NCI-H1048 (cell line): ENCODE measurements around the gene WDR73.

Experiments
- DNase-seq: peaks from one replicate; lab custom pipeline; 2025; lab: John Stamatoyannopoulos, UW

The WDR73 gene

DNA sequence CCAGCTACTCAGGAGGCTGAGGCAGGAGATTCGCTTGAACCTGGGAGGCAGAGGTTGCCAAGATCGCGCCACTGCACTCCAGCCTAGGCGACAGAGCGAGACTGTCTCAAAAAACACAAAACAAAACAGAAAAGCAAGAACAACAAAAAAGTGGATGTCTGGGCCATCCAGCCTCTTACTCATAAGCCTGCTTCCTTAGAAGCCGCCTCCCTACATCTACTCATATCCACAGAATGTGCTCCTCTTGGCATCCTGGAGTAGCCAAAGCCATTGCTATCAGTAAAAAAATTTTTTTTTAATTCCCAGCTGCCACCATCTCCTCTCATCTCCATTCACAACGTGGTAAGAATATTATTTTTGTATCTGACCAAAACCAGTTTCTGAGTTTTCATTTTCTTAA is 42.5 kb downstream of the WDR73 start:
- DNase-seq, result no peak

- DNase-seq, result no peak
Observed at GRCh38 chr15:84609818-84610525, 44.1 kb downstream of the WDR73 start.

- no peak for DNase-seq
Observed at GRCh38 chr15:84608707-84609284, 45.3 kb downstream of the WDR73 start.

DNA sequence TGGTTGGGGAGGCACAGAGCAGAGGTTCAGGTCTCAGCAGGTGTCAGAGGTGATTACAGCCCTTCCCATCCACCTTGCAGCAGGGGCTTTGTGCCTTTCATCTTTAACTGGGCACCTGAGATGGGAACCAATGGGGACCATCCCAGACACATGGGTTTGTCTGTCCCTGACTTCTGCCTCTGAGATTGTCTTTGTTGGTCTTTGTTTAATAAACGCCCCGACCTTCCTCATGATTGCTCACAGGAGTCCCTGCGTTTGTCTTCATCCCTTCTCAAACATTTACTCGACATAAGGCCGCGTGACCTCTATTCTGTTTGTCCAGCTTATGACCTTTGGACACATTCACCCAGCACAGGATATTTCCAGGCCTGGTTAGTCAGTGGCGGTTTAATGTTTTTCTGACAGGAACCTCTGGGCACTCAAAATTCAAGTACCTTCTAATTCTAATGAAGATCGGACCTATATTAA is 47.4 kb downstream of the WDR73 start:
- DNase-seq, result no peak

DNA sequence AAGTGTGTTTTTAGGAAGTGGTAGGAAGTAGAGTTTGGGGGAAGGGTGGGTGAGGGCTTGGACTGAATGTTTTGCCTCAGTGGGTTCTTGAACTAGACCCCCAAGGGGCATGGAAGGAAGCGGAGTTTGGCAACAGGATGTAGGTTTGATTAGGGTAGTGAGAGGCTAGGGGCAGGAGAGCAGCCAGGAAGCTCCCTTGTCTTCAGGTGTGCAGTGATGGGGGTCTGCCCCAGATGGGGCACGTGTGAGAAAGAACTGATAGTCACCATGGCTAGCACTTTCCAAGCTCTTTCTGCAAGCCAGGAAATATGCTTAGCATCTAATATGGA is 48.6 kb downstream of the WDR73 start:
- DNase-seq, result no peak

DNA sequence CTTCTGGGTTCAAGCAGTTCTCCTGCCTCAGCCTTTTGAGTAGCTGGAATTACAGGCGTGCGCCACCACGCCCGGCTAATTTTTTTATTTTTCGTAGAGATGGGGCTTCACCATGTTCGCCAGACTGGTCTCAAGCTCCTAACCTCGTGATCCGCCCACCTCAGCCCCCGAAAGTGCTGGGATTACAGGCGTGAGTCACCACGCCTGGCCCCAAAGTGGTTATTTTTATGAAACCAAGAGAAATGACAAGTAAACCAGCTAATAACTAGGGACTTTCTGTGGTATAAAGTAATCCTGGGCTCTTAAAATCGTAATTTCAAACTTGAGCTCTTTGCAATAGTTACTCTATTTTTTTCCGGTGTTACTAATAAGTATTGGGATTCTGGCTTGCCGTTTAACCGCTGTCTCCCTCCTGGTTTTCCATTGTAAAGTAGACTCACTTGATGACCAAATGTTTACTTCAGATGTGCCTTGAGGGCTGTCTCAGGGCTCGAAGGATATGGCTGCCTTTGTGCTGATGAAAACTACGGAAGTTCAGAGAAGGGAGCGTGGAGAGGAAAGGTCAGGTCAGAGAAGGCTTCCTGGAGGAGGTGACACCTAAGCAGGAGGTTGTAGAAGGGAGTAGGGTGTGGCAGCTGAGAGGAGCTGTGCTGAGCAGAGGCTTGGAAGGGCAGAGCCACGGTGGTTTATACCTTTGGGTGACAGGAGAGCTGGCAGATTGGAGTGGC is 49.1 kb downstream of the WDR73 start:
- no peak for DNase-seq

GRCh38 chr15:84603630-84604379 is 50.3 kb downstream of the WDR73 start:
- DNase-seq, result no peak

GRCh38 chr15:84601555-84601838 is 52.6 kb downstream of the WDR73 start:
- DNase-seq, result no peak

GRCh38 chr15:84600687-84601554 is 53.2 kb downstream of the WDR73 start, which contains the start of gene ZSCAN2:
TSS of gene ZSCAN2 (plus strand) at chr15:84601009. CDS start at chr15:84603928, 2,919 bp downstream.
- DNase-seq, result peak; percentile 92

DNA sequence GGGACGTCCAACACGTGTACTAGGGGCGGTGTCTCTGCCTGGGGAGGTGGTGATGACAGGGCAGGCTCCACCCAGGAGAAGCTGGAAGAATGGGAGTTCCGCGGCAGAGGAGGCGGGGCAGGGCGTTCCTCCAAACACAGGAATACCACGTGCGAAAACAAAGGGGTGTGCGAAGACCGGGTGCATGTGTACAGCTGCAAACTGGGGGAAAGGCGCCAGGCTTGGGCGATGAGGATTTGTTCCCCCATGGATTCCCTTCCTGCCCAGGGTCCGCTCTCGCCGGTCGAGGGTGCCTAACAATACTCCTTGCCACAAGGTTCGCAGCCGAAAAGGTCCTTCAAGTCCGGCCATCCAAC is 53.8 kb downstream of the WDR73 start:
- peak; percentile 53 for DNase-seq

GRCh38 chr15:84599906-84600305 is 54.2 kb downstream of the WDR73 start:
- no peak for DNase-seq

GRCh38 chr15:84598993-84599392 is 55.1 kb downstream of the WDR73 start:
- no peak for DNase-seq

- no peak for DNase-seq
Observed at GRCh38 chr15:84598250-84598649, 55.8 kb downstream of the WDR73 start.

DNA sequence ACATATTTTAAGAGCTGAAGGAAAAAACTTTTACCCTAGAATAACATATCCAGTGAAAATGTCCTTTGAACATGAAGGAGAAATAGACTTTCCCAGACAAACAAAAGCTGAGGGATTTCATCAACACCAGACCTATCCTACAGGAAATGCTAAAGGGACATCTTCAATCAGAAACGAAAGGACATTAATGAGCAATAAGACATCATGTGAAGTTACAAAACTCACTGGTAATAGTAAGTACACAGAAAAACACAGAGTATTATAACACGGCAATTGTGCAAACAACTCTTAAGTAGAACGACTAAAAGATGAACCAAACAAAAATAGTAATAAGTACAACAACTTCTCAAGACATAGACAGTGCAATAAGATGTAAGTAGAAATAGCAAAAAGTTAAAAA is 56.8 kb downstream of the WDR73 start:
- DNase-seq, result no peak

GRCh38 chr15:84595660-84596059 is 58.4 kb downstream of the WDR73 start:
- DNase-seq, result no peak

DNA sequence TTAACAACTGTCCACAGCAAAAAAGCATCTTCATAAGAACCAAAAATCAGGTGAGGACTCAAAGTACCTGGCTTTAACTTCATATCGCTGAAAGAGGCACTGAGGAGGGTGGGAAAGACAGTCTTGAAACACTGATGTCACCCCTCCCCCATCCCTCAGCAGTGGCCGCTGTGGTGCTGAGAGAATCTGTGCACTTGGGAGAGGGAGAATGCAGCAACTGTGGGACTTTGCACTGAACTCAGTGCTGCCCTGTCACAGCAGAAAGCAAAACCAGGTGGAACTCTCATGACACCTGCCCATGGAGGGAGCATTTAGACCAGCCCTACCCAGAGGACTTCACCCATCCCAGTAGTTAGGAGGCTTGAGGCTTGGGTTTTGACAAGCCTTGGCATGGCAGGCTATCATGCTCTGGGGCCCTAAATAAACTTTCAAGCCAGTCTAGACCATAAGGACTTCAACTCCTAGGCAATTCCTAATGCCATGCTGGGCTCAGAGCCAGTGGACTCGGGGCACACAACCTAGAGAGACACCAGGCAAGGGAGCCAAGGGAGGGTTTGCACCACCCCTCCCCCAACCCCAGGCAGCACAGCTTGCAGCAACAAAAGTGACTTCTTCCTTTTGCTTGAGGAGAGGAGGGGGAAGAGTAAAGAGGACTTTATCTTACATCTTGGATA is 59.3 kb downstream of the WDR73 start:
- no peak for DNase-seq

- no peak for DNase-seq
Observed at GRCh38 chr15:84591815-84592214, 62.3 kb downstream of the WDR73 start.

- DNase-seq, result no peak
Observed at GRCh38 chr15:84590406-84590805, 63.7 kb downstream of the WDR73 start.
